Keratinocyte (primary cell): Measurements from ENCODE around the gene SRGAP3. TPM values are rescaled to one million over a fixed set of nuclear protein-coding genes. Genes with fewer than 3 reads are reported as not detected.

Source experiments
- DNase-seq: peaks from one replicate; pipeline ENCODE4 v3.0.0-alpha.2; 2011; ENCODE audit warnings: low read depth, missing footprints, low spot score
- FAIRE-seq: peaks from 2 replicates; lab custom pipeline; 2011; peaks lifted over from hg19 to GRCh38; lab: Jason Lieb, UNC
- H2AFZ ChIP-seq: 2 replicates; pipeline ENCODE4 v1.6.0; 2012; ENCODE audit warnings: low read length, control low read depth, inconsistent platforms; ENCODE audit not compliant: control insufficient read depth
- H3K27ac ChIP-seq: 2 replicates; pipeline ENCODE4 v1.5.1; 2011; ENCODE audit warnings: low read length; ENCODE audit not compliant: control insufficient read depth, insufficient read depth
- H3K27me3 ChIP-seq: 3 replicates; pipeline ENCODE4 v1.6.0; 2011; ENCODE audit warnings: low read length; ENCODE audit not compliant: control insufficient read depth, insufficient read depth; ENCODE audit errors: extremely low read depth
- H3K36me3 ChIP-seq, 2 experiments: 2 replicates in 1 of 2; 3 replicates in 1 of 2; pipeline ENCODE4 v1.5.1; 2011; ENCODE audit warnings: low read length in 2 of 2, mild to moderate bottlenecking in 1 of 2; ENCODE audit not compliant: control insufficient read depth in 2 of 2, insufficient read depth in 2 of 2; ENCODE audit errors: extremely low read depth in 1 of 2
- H3K4me1 ChIP-seq: 3 replicates; pipeline ENCODE4 v1.5.1; 2011; ENCODE audit warnings: low read length; ENCODE audit not compliant: control insufficient read depth, insufficient read depth; ENCODE audit errors: extremely low read depth
- H3K4me2 ChIP-seq: 3 replicates; pipeline ENCODE4 v1.6.0; 2011; ENCODE audit warnings: low read depth, low read length; ENCODE audit not compliant: control insufficient read depth, insufficient read depth; ENCODE audit errors: extremely low read depth
- H3K4me3 ChIP-seq, 3 experiments: fragments of 200-600 bp in 1 of 3; sonication (generic) in 1 of 3; 2 replicates in 2 of 3; 3 replicates in 1 of 3; pipeline ENCODE4 v1.5.1; 2011 to 2016; ENCODE audit warnings: low read length in 3 of 3, mild to moderate bottlenecking in 3 of 3, control low read depth in 2 of 3, inconsistent platforms in 1 of 3, low read depth in 1 of 3, mixed read lengths in 1 of 3, mixed run types in 1 of 3, moderate library complexity in 1 of 3; ENCODE audit not compliant: control insufficient read depth in 2 of 3, insufficient read depth in 2 of 3; ENCODE audit errors: extremely low read depth in 1 of 3
- H3K79me2 ChIP-seq: 2 replicates; pipeline ENCODE4 v1.6.0; 2012; ENCODE audit warnings: low read length; ENCODE audit not compliant: control insufficient read depth, insufficient read depth
- H3K9ac ChIP-seq: 3 replicates; pipeline ENCODE4 v1.6.0; 2011; ENCODE audit warnings: low read length; ENCODE audit not compliant: control insufficient read depth, insufficient read depth; ENCODE audit errors: extremely low read depth
- H3K9me1 ChIP-seq: 3 replicates; pipeline ENCODE4 v1.6.0; 2011; ENCODE audit warnings: low read length; ENCODE audit not compliant: control insufficient read depth, insufficient read depth; ENCODE audit errors: extremely low read depth
- H3K9me3 ChIP-seq: 2 replicates; pipeline ENCODE4 v1.5.1; 2012; ENCODE audit warnings: low read depth, low read length; ENCODE audit not compliant: control insufficient read depth
- H4K20me1 ChIP-seq: 3 replicates; pipeline ENCODE4 v1.6.0; 2011; ENCODE audit warnings: low read length; ENCODE audit not compliant: control insufficient read depth, insufficient read depth; ENCODE audit errors: extremely low read depth
- CTCF ChIP-seq, 3 experiments: IDR thresholded peaks in 1 of 3; conservative IDR thresholded peaks in 1 of 3; optimal IDR thresholded peaks in 1 of 3; 2 replicates in 2 of 3; 3 replicates in 1 of 3; pipeline versions ENCODE3 to v1.5.1; 2011; ENCODE audit warnings: low read length in 3 of 3, mild to moderate bottlenecking in 3 of 3, moderate library complexity in 2 of 3, control low read depth in 1 of 3, inconsistent platforms in 1 of 3; ENCODE audit not compliant: insufficient read depth in 2 of 3; ENCODE audit errors: extremely low read depth in 1 of 3
- EZH2 ChIP-seq: IDR thresholded peaks from one replicate; pipeline ENCODE4 v1.6.1; 2012; ENCODE audit warnings: inconsistent platforms, mild to moderate bottlenecking, low read length, moderate library complexity
- dilution Hi-C: fragments of 300-500 bp; cut with MboI; formaldehyde crosslinking; loops from one replicate; pipeline ENCODE4 v1.7.0; 2020; ENCODE audit warnings: low sequenced_read_pairs; ENCODE audit not compliant: extremely low pct_ligation_motif_present
- polyA plus RNA-seq, 5 experiments: library from polyadenylated mRNA; depleted of rRNA in 3 of 5; stranded (reverse) in 3 of 5; stranded (forward) in 1 of 5; unstranded in 1 of 5; fragments of >200 nt; gene quantifications; 1 replicate in 1 of 5; 2 replicates in 3 of 5; 3 replicates in 1 of 5; pipeline versions ENCODE4 v1.2.1 to v1.2.3, GENCODE V29; 2011 to 2012; ENCODE audit warnings: missing spikeins in 2 of 5, low read depth in 1 of 5, low replicate concordance in 1 of 5

The SRGAP3 gene
- polyA plus RNA-seq, 1 donor (not counting 4 experiments of a cell fraction or from before 2014, with no cell fraction given) = 7.2 TPM

DNA sequence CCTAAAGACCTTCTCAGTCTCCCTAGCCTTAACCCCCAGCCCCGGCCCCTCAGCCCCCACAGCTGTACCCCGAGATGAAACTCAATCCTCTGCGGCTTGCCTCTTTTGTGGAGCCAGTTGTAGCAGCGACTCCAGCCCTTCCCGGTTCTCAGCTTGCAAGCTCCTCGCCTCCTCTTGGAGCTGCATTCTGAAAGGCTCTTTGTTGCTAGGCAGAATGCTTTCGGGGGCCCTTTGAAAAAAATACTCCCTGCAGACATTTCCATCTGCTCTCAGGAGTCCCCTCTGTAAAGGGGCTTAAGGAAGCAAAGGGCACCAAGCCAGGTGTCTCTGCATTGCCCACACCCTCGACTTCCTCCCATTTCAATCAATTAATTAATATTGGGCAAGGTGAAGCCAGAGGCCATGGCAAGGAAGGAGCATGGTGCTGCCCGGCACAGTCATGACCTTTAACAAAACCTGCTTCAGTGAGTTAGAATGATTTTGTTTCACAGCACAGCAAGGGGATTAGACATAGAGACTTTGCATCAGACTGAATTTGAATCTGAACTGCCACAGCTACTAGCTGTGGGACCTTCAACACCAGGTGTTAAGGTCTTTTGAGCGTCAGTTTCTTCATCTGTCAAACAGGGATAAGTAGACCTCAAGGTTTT, 65.5 kb downstream of the SRGAP3 start:
- no peak for DNase-seq
- Histone ChIP-seq H4K20me1 (no peaks in the 10 kb centered on the region), H3K4me2 (no peak overlapping the region), H3K9me3 (no peaks in the 10 kb centered on the region), H3K4me3 (no peak overlapping the region), H3K36me3 (no peaks in the 10 kb centered on the region), H3K9ac (no peak overlapping the region), H3K9me1 (no peaks in the 10 kb centered on the region), H2AFZ (no peak overlapping the region), H3K27me3 (no peaks in the 10 kb centered on the region), H3K4me1 (peaks cover 10% of the 10 kb centered on the region), H3K79me2 (peaks cover 2% of the 10 kb centered on the region), H3K27ac (no peak overlapping the region)
- FAIRE-seq = no peak
- dilution Hi-C loops = no loop called here
- no peak for TF ChIP-seq CTCF (optimal IDR thresholded peaks at IDR 0.05 in 1 of 3, IDR thresholded peaks at IDR 0.05 in 1 of 3, conservative IDR thresholded peaks at IDR 0.05 in 1 of 3; ENCODE audit: extremely low read depth in 1 of 3, insufficient read depth in 2 of 3, low read length in 3 of 3)
- no peak for TF ChIP-seq EZH2

DNA sequence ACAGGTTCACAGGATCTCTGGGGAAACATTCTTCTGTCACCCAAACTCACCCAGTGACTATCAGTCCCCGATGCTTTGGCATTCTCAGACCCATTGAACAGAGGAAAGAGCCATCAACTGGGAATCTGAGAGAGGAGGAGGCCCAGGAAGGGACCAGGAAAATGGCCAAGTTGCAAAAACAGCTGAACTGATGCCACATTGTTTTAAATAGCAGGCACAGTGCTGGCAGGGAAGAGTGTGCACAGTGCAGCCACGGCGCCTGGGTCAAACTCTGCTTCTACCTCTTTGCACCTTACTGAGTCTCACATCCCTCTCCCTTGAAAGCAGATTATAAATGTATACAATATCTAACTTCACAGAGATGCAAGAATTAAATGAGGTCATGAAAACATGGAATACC, 66.4 kb downstream of the SRGAP3 start:
- Histone ChIP-seq H3K27me3 (no peaks in the 10 kb centered on the region), H3K4me1 (peaks cover 10% of the 10 kb centered on the region), H3K79me2 (peaks cover 2% of the 10 kb centered on the region), H3K4me2 (no peak overlapping the region), H3K9ac (no peak overlapping the region), H3K27ac (no peak overlapping the region), H3K4me3 (no peak overlapping the region), H3K9me1 (no peaks in the 10 kb centered on the region), H3K36me3 (no peaks in the 10 kb centered on the region), H3K9me3 (no peaks in the 10 kb centered on the region), H4K20me1 (no peaks in the 10 kb centered on the region), H2AFZ (no peak overlapping the region)
- dilution Hi-C loops = no loop called here
- TF ChIP-seq EZH2 (no peak), CTCF (optimal IDR thresholded peaks at IDR 0.05 in 1 of 3, IDR thresholded peaks at IDR 0.05 in 1 of 3, conservative IDR thresholded peaks at IDR 0.05 in 1 of 3; ENCODE audit: extremely low read depth in 1 of 3, insufficient read depth in 2 of 3, low read length in 3 of 3) (no peak)
- DNase-seq = no peak
- peak; percentile 39 for FAIRE-seq
